ENCODE results near the gene LDLRAD4.
A peak's percentile ranks its signal among the peaks of the same experiment; 100 is the strongest.

The LDLRAD4 gene

DNA sequence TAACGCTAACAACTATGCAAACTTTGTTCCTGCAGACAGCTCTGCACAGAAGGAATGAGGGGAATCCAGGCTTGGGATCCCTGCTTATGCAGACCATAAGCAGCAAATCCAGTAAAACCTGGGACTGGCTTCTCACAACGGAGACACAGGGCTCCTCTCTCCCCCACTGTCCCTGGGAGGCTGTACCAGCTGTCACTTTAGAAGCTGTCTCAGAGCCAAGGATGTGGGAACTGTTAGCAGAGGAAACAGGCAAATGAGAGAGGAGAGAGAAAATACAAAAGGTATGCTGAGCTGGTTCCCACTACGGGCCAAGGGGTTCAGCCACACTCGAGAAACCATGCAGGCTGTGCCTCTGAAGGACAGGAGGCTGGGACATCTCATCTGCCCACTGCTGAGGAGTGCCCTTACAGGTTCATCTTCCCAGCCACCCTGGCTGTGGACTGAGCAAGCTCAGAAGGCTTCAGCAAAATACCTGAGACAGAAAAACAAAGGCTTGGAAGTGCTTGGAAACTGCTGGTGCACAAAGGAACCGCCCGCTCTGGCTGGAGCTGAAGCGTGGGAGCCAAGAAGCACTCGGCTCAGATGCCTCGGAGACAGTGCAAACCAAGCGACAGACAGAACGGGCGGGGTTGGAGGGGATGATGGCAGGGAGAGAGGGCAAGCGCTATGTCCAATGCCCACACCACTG is 435.3 kb downstream of the LDLRAD4 start:
- Histone ChIP-seq H3K9ac (ENCODE audit: insufficient read length) (no peak overlapping the region), H3K27ac (no peak overlapping the region), H3K4me3 (no peak overlapping the region), H3K9me3 (ENCODE audit: low read depth, low read length) (no peaks in the 10 kb centered on the region), H3K36me3 (ENCODE audit: insufficient read depth, low read length) (no peaks in the 10 kb centered on the region)
- DNase-seq (ENCODE audit: low read depth, low spot score): no peak
- TF ChIP-seq POLR2AphosphoS5 (IDR thresholded peaks at IDR 0.05; ENCODE audit: borderline replicate concordance, low read depth, low read length) (no peak), FOXP2 (optimal IDR thresholded peaks at IDR 0.05; ENCODE audit: control extremely low read depth, extremely low read length, insufficient read depth) (no peak), EZH2 (IDR thresholded peaks at IDR 0.05) (no peak)

- no peak for DNase-seq (ENCODE audit: low read depth, low spot score)
Measured at GRCh38 chr18:13657974-13658373, 439.4 kb downstream of the LDLRAD4 start.

DNA sequence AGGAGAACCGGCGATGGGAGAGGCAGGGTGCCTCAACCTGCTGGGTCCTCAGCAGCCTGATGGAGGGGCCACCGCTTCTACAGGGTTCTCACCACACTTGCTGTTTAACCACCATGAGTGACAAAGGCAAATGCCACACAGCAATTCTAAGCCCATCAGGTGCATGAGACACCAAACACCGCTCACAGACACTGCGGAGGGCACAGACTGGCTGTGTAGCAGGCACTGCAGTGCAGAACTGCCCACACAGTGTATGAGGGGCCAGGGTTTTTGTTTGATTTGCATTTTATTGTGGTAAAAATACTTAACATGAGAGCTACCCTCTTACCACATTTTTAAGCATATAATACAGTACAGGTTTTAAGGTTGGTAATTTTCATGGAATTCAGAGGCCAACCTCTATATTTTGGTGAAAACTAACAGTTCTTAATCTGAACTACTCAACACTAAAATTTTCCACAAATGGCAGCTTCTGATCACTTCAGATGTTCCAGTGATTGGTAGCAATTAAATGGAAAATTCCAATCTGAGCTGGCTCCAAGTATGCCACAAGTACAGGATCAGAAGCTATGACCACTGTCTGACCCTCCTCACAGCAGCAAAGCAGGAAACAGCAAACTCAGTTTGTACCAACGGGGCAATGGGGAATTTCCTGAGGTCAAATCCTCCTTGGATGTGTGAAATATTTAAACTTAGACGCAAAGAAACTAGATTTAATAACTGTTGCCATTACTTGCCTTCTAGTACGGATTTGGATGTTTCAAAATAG is 440.1 kb downstream of the LDLRAD4 start:
- no peak for DNase-seq (ENCODE audit: low read depth, low spot score)

More at GRCh38 chr18:13657974-13658373, 439.4 kb downstream of the LDLRAD4 start:
- 0 out of 2 replicates have a peak, but pooled peaks cover 6% of the 10 kb centered on the region for H3K36me3 ChIP-seq (ENCODE audit: insufficient read depth, low read length)
- no peak overlapping the region for H3K9ac ChIP-seq (ENCODE audit: insufficient read length)
- no peak for TF ChIP-seq FOXP2 (optimal IDR thresholded peaks at IDR 0.05; ENCODE audit: control extremely low read depth, extremely low read length, insufficient read depth)
- no peak for TF ChIP-seq EZH2 (IDR thresholded peaks at IDR 0.05)
- TF ChIP-seq POLR2AphosphoS5 (IDR thresholded peaks at IDR 0.05; ENCODE audit: borderline replicate concordance, low read depth, low read length): no peak
- H3K4me3 ChIP-seq: no peak overlapping the region
- H3K27ac ChIP-seq: no peak overlapping the region
- no peaks in the 10 kb centered on the region for H3K9me3 ChIP-seq (ENCODE audit: low read depth, low read length)

GRCh38 chr18:13660510-13660909 is 441.9 kb downstream of the LDLRAD4 start:
- H3K9me3 ChIP-seq (ENCODE audit: low read depth, low read length): no peaks in the 10 kb centered on the region
- no peak for TF ChIP-seq EZH2 (IDR thresholded peaks at IDR 0.05)
- TF ChIP-seq FOXP2 (optimal IDR thresholded peaks at IDR 0.05; ENCODE audit: control extremely low read depth, extremely low read length, insufficient read depth): no peak
- no peak for TF ChIP-seq POLR2AphosphoS5 (IDR thresholded peaks at IDR 0.05; ENCODE audit: borderline replicate concordance, low read depth, low read length)
- DNase-seq (ENCODE audit: low read depth, low spot score): no peak
- H3K9ac ChIP-seq (ENCODE audit: insufficient read length): no peak overlapping the region
- peaks cover 9% of the 10 kb centered on the region for H3K36me3 ChIP-seq (ENCODE audit: insufficient read depth, low read length)
- no peak overlapping the region for H3K4me3 ChIP-seq
- H3K27ac ChIP-seq: 0 out of 2 replicates have a peak overlapping the region, but pooled peaks have one; percentile 26

More for the DNA sequence above, 440.1 kb downstream of the LDLRAD4 start:
- no peak for TF ChIP-seq EZH2 (IDR thresholded peaks at IDR 0.05)
- TF ChIP-seq FOXP2 (optimal IDR thresholded peaks at IDR 0.05; ENCODE audit: control extremely low read depth, extremely low read length, insufficient read depth): no peak
- TF ChIP-seq POLR2AphosphoS5 (IDR thresholded peaks at IDR 0.05; ENCODE audit: borderline replicate concordance, low read depth, low read length): no peak
- H3K9me3 ChIP-seq (ENCODE audit: low read depth, low read length): no peaks in the 10 kb centered on the region
- H3K36me3 ChIP-seq (ENCODE audit: insufficient read depth, low read length): 0 out of 2 replicates have a peak, but pooled peaks cover 6% of the 10 kb centered on the region
- H3K9ac ChIP-seq (ENCODE audit: insufficient read length): no peak overlapping the region
- no peak overlapping the region for H3K27ac ChIP-seq
- no peak overlapping the region for H3K4me3 ChIP-seq

DNA sequence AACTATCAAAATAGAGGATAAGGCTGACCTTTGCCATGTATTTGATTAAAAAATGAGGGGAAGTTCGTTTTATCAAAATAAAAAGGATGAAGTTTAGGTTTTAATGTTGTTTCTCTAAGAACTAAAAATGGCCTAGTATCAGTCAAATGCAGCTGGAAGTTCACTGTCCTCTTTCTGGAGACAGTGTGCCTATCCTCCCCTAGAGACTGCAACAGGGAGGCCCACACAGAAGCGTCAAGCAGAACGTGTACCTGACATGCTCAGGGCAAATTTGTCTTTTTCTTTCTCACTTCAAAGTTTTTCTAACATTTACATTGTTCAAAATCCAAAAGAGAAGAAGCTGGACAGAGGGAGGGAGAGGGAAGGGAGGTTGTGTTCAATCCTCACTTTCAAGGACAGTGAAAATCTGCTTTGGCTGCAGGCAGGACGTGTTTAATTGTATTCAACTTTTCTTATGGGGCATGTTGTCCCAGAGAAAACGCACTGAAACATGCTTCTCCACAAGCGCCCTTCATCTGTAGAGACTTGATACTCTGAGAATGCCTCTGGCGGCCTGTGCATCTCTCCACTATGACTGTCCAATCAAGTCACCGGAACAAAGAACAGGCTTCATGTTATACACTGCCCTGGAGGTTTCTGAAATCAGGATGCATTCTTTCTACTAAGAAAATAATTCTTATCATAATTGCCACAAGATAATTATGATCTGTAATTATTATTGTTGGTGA is 442.7 kb downstream of the LDLRAD4 start:
- Histone ChIP-seq H3K27ac (peak overlapping the region; percentile 26), H3K36me3 (ENCODE audit: insufficient read depth, low read length) (peaks cover 16% of the 10 kb centered on the region), H3K4me3 (no peak overlapping the region), H3K9ac (ENCODE audit: insufficient read length) (no peak overlapping the region), H3K9me3 (ENCODE audit: low read depth, low read length) (no peaks in the 10 kb centered on the region)
- no peak for TF ChIP-seq FOXP2 (optimal IDR thresholded peaks at IDR 0.05; ENCODE audit: control extremely low read depth, extremely low read length, insufficient read depth)
- no peak for TF ChIP-seq EZH2 (IDR thresholded peaks at IDR 0.05)
- TF ChIP-seq POLR2AphosphoS5 (IDR thresholded peaks at IDR 0.05; ENCODE audit: borderline replicate concordance, low read depth, low read length): no peak
- no peak for DNase-seq (ENCODE audit: low read depth, low spot score)

DNA sequence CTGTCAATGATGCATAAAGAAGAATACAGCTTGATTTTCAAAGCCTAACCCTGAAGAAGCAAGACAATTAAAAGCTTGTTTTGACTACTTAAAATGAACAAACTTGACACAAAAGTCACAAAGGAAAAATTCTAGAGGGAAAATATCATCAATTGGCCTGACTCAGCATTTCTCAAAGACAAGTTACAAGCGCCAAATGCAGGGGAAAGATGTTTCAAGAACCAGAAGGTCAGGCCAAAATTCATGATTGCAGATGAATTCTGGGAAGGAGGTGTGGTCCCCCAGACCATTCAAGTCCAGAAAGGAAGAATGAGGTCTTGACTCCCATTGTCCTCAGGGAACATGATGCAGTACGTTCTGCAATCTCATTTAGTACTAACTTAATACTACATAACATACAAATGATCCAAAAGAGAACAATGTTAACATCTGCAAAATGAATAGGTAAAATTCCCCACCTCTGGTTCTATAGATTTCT is 443.3 kb downstream of the LDLRAD4 start:
- H3K9me3 ChIP-seq (ENCODE audit: low read depth, low read length): no peaks in the 10 kb centered on the region
- H3K4me3 ChIP-seq: no peak overlapping the region
- H3K27ac ChIP-seq: peak overlapping the region; percentile 26
- H3K36me3 ChIP-seq (ENCODE audit: insufficient read depth, low read length): peaks cover 22% of the 10 kb centered on the region
- no peak for TF ChIP-seq FOXP2 (optimal IDR thresholded peaks at IDR 0.05; ENCODE audit: control extremely low read depth, extremely low read length, insufficient read depth)
- no peak for TF ChIP-seq POLR2AphosphoS5 (IDR thresholded peaks at IDR 0.05; ENCODE audit: borderline replicate concordance, low read depth, low read length)
- no peak for TF ChIP-seq EZH2 (IDR thresholded peaks at IDR 0.05)
- H3K9ac ChIP-seq (ENCODE audit: insufficient read length): no peak overlapping the region
- no peak for DNase-seq (ENCODE audit: low read depth, low spot score)

DNA sequence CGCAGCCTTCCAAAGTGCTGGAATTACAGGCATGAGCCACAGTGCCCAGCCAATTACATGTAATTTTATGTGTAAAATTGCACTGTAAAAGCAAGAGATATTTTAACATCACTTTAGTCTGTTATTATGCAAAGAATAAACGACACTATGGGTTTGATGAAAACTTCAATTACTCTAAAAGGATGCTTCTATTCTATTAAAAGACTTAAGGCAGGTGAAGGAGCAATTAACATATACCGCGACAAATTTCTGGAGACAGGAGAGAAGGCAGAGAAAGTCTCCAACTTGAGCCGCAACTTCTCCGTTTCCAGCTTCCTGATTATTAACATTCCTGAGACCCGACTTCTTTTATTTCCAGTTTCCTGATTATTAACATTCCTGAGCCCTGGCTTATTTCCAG is 454.1 kb downstream of the LDLRAD4 start:
- H3K4me3 ChIP-seq: no peak overlapping the region
- H3K36me3 ChIP-seq (ENCODE audit: insufficient read depth, low read length): peaks cover 41% of the 10 kb centered on the region
- DNase-seq (ENCODE audit: low read depth, low spot score): no peak
- peak overlapping the region; percentile 97 for H3K27ac ChIP-seq
- TF ChIP-seq EZH2 (IDR thresholded peaks at IDR 0.05) (no peak), FOXP2 (optimal IDR thresholded peaks at IDR 0.05; ENCODE audit: control extremely low read depth, extremely low read length, insufficient read depth) (no peak), POLR2AphosphoS5 (IDR thresholded peaks at IDR 0.05; ENCODE audit: borderline replicate concordance, low read depth, low read length) (no peak)
- no peak overlapping the region for H3K9ac ChIP-seq (ENCODE audit: insufficient read length)
- peaks cover 9% of the 10 kb centered on the region; the same call in 1 of the 2 replicates for H3K9me3 ChIP-seq (ENCODE audit: low read depth, low read length)

Measured in SK-N-MC (cell line).